Activated naive CD4-positive, alpha-beta T cell treated with Interleukin-2 at 50 U/mL for 16 hours (primary cell): ENCODE results near the gene SETSIP.
"Not testable (repeated sequence)": the region's sequence is repeated elsewhere in the genome, so short reads cannot be mapped to it uniquely, and the experiment has no call there.

Experiments used
- DNase-seq: peaks from one replicate; pipeline ENCODE4 v3.0.0-alpha.2; 2020

SETSIP gene

GRCh38 chr1:92075311-92075710, at the start of gene SETSIP:
Gene SETSIP, minus strand, starts transcription at chr1:92075411. Its CDS starts 0 bp downstream, at chr1:92075411.
- no peak for DNase-seq

- no peak for DNase-seq
Measured at GRCh38 chr1:92123868-92124267, 48.7 kb upstream of the SETSIP start.

GRCh38 chr1:92118826-92119225, 43.6 kb upstream of the SETSIP start:
- no peak for DNase-seq

- no peak for DNase-seq
Measured at GRCh38 chr1:92117526-92117925, 42.3 kb upstream of the SETSIP start.

GRCh38 chr1:92108631-92109030, 33.4 kb upstream of the SETSIP start:
- no peak for DNase-seq

- DNase-seq: no peak
Measured at GRCh38 chr1:92105546-92106081, 30.4 kb upstream of the SETSIP start.

GRCh38 chr1:92096317-92096716, 21.1 kb upstream of the SETSIP start:
- DNase-seq: no peak

GRCh38 chr1:92095874-92096273, 20.7 kb upstream of the SETSIP start:
- no peak for DNase-seq

GRCh38 chr1:92094595-92094994, 19.4 kb upstream of the SETSIP start:
- no peak for DNase-seq

- DNase-seq: no peak
Measured at GRCh38 chr1:92094090-92094489, 18.9 kb upstream of the SETSIP start.

- no peak for DNase-seq
Measured at GRCh38 chr1:92091625-92092024, 16.4 kb upstream of the SETSIP start.

- DNase-seq: no peak
Measured at GRCh38 chr1:92087542-92087941, 12.3 kb upstream of the SETSIP start.

- no peak for DNase-seq
Measured at GRCh38 chr1:92085727-92086126, 10.5 kb upstream of the SETSIP start.

- DNase-seq: no peak
Measured at GRCh38 chr1:92084651-92085050, 9.4 kb upstream of the SETSIP start.

- no peak for DNase-seq
Measured at GRCh38 chr1:92081031-92081430, 5.8 kb upstream of the SETSIP start.

GRCh38 chr1:92080128-92080985, 5.1 kb upstream of the SETSIP start, which contains the start of gene BTBD8:
Gene BTBD8, plus strand, starts transcription at chr1:92080345. Its CDS starts 227 bp downstream, at chr1:92080572.
- peak; percentile 89 for DNase-seq

- DNase-seq: no peak
Measured at GRCh38 chr1:92079441-92079840, 4.2 kb upstream of the SETSIP start.

- DNase-seq: not testable (repeated sequence)
Measured at GRCh38 chr1:92078077-92078476, 2.9 kb upstream of the SETSIP start.

GRCh38 chr1:92076363-92076762, 1.2 kb upstream of the SETSIP start:
- DNase-seq: no peak

GRCh38 chr1:92074446-92074845, 765 bp downstream of the SETSIP start:
- not testable (repeated sequence) for DNase-seq

GRCh38 chr1:92070892-92071291, 4.3 kb downstream of the SETSIP start:
- DNase-seq: no peak

- DNase-seq: no peak
Measured at GRCh38 chr1:92066321-92066720, 8.9 kb downstream of the SETSIP start.

GRCh38 chr1:92065042-92065441, 10.2 kb downstream of the SETSIP start:
- DNase-seq: no peak

GRCh38 chr1:92051948-92052347, 23.3 kb downstream of the SETSIP start:
- DNase-seq: no peak
